ENCODE results near the gene ARFGEF2.

DNA sequence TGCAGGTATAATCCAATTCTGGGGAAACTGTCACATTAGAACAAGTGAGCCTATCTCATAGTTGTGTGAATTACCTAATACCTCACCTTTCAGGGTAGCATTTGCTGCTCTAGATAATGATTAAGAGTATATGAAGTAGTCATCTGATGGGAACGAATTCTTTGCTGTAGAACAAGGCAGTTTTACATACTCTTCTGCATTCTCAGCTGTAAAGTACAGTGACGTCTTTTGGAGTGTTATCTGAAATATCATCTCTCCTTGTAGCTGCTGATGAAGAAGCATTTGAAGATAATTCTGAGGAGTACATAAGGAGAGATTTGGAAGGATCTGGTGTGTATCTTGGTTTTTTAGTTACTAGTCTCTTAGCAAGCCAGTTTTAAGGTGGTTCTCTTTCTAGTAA is 153.0 kb downstream of the ARFGEF2 start:
- TF ChIP-seq, protein P1, sequence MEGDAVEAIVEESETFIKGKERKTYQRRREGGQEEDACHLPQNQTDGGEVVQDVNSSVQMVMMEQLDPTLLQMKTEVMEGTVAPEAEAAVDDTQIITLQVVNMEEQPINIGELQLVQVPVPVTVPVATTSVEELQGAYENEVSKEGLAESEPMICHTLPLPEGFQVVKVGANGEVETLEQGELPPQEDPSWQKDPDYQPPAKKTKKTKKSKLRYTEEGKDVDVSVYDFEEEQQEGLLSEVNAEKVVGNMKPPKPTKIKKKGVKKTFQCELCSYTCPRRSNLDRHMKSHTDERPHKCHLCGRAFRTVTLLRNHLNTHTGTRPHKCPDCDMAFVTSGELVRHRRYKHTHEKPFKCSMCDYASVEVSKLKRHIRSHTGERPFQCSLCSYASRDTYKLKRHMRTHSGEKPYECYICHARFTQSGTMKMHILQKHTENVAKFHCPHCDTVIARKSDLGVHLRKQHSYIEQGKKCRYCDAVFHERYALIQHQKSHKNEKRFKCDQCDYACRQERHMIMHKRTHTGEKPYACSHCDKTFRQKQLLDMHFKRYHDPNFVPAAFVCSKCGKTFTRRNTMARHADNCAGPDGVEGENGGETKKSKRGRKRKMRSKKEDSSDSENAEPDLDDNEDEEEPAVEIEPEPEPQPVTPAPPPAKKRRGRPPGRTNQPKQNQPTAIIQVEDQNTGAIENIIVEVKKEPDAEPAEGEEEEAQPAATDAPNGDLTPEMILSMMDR (IDR thresholded peaks at IDR 0.05): no peak
- no peak for TF ChIP-seq POLR2A (IDR thresholded peaks at IDR 0.05)
